Spleen (tissue), 7 donors: ENCODE measurements around the gene IGSF5.

Experiments
- CTCF ChIP-seq, 11 experiments: fragments of 200-600 bp in 7 of 11; fragments of 450-650 bp in 4 of 11; sonication (generic) in 4 of 11; IDR thresholded peaks in 8 of 11; conservative IDR thresholded peaks in 3 of 11; 1 replicate in 7 of 11; 2 replicates in 4 of 11; pipeline versions ENCODE4 v1.4.0 to v1.8.0; 2016 to 2021; ENCODE audit warnings: antibody characterized with exemption in 11 of 11, inconsistent platforms in 4 of 11, mild to moderate bottlenecking in 1 of 11
- POLR2A ChIP-seq, 3 donors: fragments of 450-650 bp; IDR thresholded peaks; one replicate each; pipeline ENCODE4 v1.5.1; 2017; ENCODE audit warnings: antibody characterized with exemption in 3 of 3, mild to moderate bottlenecking in 1 of 3
- POLR2AphosphoS5 ChIP-seq, 3 donors: sonication (generic); formaldehyde crosslinking; IDR thresholded peaks; one replicate each; pipeline ENCODE4 v1.5.1; 2017; ENCODE audit warnings: antibody characterized with exemption in 3 of 3
- donor health status: DM: no; HTN: no; CAD: no; lungs with moderate emphysema.
- donor health status: DM: no; HTN: no; CAD: no.
- donor health status: DM: no; HTN: no; CAD: no.

GRCh38 chr21:39851002-39851618 lies 106.1 kb downstream of the IGSF5 start:
- TF ChIP-seq POLR2AphosphoS5 (IDR thresholded peaks at IDR 0.05) = no peak
- no peak for TF ChIP-seq CTCF (IDR thresholded peaks at IDR 0.05 in 8 of 11, conservative IDR thresholded peaks at IDR 0.05 in 3 of 11)
- no peak for TF ChIP-seq POLR2A (IDR thresholded peaks at IDR 0.05)
